Panc1 (cell line): ENCODE results near the gene PLEKHG4.

ENCODE experiments used
- CTCF ChIP-seq: fragments of 450-650 bp; IDR thresholded peaks from 2 replicates; pipeline ENCODE4 v1.5.1; 2017; ENCODE audit warnings: mild to moderate bottlenecking
- POLR2AphosphoS5 ChIP-seq: IDR thresholded peaks from 2 replicates; pipeline ENCODE4 v1.6.1; 2012; ENCODE audit warnings: mild to moderate bottlenecking, low read depth, low read length, moderate library complexity

DNA sequence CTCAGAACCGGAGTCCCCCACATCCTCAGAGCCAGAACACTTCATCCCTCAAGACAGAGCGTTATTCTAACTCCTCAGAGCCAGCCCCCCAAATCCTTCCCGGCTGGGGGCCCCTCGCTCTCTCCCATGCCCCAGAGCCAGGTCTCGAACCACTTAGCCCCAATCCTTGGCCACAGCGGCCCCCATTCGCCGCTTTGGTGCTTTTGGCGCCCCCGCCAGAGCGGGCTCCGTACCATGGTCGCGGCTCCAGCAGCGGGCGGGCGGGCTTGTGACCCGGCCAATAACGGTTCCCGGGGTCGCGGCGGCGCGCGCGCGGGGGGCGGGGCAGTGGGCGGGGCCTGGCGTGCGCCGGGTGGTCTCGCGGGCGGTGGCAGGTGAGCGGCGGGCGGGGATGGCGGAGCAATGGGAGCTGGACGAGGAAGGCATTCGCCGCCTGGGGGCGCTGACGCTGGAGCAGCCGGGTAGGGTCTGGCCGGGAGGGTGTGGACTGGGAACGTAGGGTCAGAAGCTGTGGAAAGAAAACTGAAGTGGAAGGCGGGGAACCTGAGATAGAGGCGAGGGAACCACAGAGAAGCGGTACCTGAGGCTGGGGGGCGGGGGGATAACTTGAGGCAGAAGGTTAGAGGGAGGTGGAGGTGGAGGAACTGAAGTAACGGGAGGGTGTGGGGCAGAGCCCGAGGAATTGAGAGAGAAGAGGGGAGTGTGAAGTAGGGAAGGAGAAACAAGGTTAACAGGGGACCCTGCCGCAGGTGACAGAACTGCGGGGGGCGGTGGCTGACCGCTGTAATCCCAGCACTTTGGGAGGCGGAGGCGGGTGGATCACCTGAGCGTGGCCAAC is 47.4 kb downstream of the PLEKHG4 start, which contains the start of the genes KCTD19 and LRRC36:
- peak; percentile 83 for TF ChIP-seq CTCF
- TF ChIP-seq POLR2AphosphoS5: no peak
